Adipose tissue (tissue), 3 donors: ENCODE measurements around the gene TGFBR1. TPM values are rescaled to one million over a fixed set of nuclear protein-coding genes. Genes with fewer than 3 reads are reported as not detected.

Experiments used
- H3K27ac ChIP-seq: one replicate; pipeline ENCODE4 v1.5.1; 2013; ENCODE audit warnings: low read depth, low read length
- WGBS, 3 donors: extraction: QIAGEN DNeasy Blood & Tissue Kit; methylation state at CpG; one replicate each; pipeline ENCODE4 v1.1.7; 2013; 5-methylcytosine and 5-hydroxymethylcytosine counted together
- polyA plus RNA-seq, 3 donors: library from polyadenylated mRNA; stranded (reverse); fragments of 200-250 nt; gene quantifications; one replicate each; pipeline ENCODE4 v1.2.3, GENCODE V29; 2013
- donor health status: healthy with polysubstance abuse.
- donor health status: Bipolar disorder and iron deficiency.
- donor health status: healthy.

The TGFBR1 gene
- polyA plus RNA-seq, 3 donors: 3.7 to 12.1 (median 9.4) TPM

GRCh38 chr9:99146574-99146973 lies 41.7 kb downstream of the TGFBR1 start:
- H3K27ac ChIP-seq: no peak overlapping the region
- WGBS, 3 donors: 73 to 90% (median 78%) methylated on average over 4 of the region's 4 CpGs

GRCh38 chr9:99147177-99147576 lies 42.3 kb downstream of the TGFBR1 start:
- no peak overlapping the region for H3K27ac ChIP-seq

DNA sequence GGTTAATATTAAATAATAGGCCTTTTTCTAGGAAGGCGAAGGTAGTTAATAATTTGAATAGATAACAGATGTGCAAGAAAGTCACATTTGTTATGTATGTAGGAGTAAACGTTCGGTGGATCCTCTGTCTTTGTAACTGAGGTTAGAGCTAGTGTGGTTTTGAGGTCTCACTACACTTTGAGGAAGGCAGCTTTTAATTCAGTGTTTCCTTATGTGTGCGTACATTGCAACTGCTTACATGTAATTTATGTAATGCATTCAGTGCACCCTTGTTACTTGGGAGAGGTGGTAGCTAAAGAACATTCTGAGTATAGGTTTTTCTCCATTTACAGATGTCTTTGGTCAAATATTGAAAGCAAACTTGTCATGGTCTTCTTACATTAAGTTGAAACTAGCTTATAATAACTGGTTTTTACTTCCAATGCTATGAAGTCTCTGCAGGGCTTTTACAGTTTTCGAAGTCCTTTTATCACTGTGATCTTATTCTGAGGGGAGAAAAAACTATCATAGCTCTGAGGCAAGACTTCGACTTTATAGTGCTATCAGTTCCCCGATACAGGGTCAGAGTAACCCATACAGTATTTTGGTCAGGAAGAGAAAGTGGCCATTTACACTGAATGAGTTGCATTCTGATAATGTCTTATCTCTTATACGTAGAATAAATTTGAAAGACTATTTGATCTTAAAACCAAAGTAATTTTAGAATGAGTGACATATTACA lies 45.7 kb downstream of the TGFBR1 start:
- WGBS, 3 donors: 75 to 83% (median 82%) methylated on average over 8 of the region's 8 CpGs
- no peak overlapping the region for H3K27ac ChIP-seq

DNA sequence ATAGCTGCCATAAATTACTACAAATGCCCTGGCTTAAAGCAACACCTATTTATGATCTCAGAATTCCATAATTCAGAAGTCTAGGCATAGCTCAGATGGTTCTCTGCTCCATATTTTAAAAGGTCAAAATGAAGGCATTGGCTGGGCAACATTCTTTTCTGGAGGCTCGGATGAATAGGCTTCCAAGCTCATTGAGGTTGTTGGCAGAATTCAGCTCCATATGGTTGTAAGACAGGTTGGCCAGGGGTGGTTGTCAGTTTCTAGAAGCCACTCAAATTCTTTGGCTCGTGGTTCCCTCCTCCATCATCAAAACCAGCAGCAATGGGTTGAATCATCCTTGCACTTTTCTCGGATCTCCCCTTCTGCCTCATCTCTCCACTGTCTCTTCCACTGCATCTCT lies 49.4 kb downstream of the TGFBR1 start:
- H3K27ac ChIP-seq: no peak overlapping the region
- WGBS, 3 donors: 77 to 86% (median 78%) methylated on average over 3 of the region's 3 CpGs

DNA sequence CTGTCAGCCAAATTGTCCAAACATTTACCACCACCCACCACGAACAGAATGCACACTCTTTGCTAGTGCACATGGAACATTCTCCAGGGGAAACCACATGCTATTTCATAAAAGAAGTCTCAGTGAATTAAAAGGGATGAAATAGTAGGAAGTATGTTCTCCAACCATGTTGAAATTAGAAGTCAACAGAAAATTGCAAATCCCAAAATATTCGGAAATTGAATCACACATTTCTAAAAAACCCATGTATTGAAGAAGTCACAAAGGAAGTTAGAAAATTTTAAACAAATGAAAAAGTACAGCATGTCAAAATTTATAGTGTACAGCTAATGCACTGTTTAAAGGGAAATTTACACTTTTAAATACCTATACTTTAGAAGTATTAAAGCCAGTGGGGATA lies 50.8 kb downstream of the TGFBR1 start:
- 46 to 62% (median 54%) methylated on average over 2 of the region's 2 CpGs for WGBS, 3 donors
- H3K27ac ChIP-seq: no peak overlapping the region

DNA sequence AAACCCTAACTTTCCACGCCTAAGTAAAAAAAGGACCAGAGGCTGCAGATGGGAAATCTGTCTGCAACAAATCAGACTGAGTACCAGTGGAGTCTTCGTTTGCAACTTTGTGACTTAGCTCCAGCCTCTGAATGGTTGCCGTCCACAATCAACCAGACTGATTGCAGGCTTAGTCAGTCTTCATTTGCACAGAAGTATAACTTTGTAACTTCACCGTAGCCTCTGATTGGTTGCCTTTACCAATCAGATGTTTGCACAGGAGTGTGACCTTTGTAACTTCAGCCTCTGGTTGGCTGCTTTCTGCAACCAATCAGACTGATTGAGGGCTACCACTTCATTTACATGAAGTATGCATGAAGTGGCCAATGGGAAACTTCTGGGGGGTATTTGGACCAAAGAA lies 53.7 kb downstream of the TGFBR1 start:
- WGBS, 3 donors: 63 to 76% (median 69%) methylated on average over 4 of the region's 4 CpGs
- H3K27ac ChIP-seq: no peak overlapping the region

DNA sequence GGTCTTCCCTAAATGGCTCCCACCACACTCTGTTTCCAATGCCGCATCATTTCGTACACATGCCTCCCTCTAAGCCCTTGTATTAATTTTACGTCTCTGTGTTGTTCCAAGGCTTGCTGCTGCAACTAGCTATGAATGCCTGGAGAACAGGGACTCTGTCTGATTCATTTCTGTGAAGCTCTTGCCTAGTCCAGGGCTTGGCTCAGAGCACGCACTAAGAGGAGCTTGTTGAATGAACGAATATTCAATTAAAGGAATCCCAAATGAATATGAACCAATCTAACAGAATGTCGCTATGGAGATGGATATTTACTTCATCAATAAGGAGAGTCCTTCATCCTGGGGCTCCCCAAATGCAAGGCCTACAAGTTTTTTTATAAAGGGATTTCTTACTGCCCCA lies 55.3 kb downstream of the TGFBR1 start:
- no peak overlapping the region for H3K27ac ChIP-seq
- 87 to 91% (median 88%) methylated on average over 6 of the region's 6 CpGs for WGBS, 3 donors

- no peak overlapping the region for H3K27ac ChIP-seq
- 32 to 36% (median 33%) methylated on average over 3 of the region's 3 CpGs for WGBS, 3 donors
Measured at GRCh38 chr9:99162759-99163364, 57.9 kb downstream of the TGFBR1 start.

- H3K27ac ChIP-seq: no peak overlapping the region
- 90 to 97% (median 94%) methylated on average over 2 of the region's 2 CpGs for WGBS, 3 donors
Measured at GRCh38 chr9:99166149-99166548, 61.2 kb downstream of the TGFBR1 start.

- 71 to 77% (median 72%) methylated on average over 4 of the region's 4 CpGs for WGBS, 3 donors
Measured at GRCh38 chr9:99167119-99167518, 62.2 kb downstream of the TGFBR1 start.

GRCh38 chr9:99167694-99168093 lies 62.8 kb downstream of the TGFBR1 start:
- H3K27ac ChIP-seq: no peak overlapping the region
- 46 to 66% (median 53%) methylated on average over 3 of the region's 3 CpGs for WGBS, 3 donors

More at GRCh38 chr9:99167119-99167518, 62.2 kb downstream of the TGFBR1 start:
- no peak overlapping the region for H3K27ac ChIP-seq

DNA sequence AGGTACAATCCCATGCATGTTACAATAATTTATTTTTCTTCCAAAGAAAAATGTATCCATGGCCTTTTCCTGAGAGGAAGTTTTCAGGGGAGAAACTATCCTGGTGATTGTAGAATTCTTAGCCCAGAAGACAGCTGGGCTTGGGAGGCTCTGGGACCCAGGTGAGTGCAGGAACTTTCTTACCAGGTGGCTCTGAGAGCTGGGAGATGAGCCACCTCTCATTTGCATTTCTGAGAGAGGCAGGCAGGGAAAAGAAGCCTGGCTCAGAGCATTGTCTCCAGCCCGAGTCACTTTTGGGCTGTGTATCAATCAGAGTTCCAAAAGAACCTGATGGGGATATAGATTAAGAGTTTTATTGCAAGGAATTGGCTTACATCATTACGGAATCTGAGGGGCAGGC lies 64.2 kb downstream of the TGFBR1 start:
- WGBS, 3 donors: 74 to 84% (median 83%) methylated on average over 2 of the region's 2 CpGs
- H3K27ac ChIP-seq: no peak overlapping the region

DNA sequence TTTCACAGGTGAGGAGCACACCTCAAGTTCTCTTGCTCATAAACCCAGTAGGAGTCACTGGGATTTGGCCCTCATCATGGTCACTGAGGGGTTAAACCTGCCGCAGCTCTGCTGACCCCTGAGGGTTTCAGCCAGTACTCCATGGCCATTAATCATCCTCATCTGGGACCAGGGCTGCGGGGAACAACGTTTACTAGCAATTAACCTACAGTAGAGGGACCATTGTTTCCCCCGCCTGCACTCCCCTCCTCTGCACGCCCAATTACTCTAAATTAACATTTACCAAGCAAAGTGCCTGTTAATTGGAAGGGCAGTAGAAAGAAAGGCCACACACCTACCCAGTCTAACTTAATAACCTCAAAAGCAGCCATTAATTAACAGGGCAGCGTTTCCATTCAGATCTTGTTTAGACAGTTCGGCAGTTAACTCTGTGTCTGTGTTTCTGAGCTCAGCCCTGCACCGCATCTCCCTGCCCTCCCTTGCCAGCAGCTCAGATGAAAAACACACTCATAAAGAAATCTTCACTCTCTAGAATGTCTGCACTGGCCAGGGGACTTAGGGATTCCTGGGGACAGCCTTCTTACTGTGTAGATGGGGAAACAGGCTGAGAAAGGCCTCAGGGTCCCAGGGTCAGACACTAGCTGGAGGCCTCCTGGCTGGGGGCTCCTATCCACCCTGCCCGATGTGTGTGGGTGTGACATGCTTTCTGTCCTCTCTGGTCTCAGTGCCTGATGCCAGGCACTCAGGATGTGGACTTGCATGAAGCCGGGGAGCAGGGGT lies 65.3 kb downstream of the TGFBR1 start:
- WGBS, 3 donors: 48 to 59% (median 53%) methylated on average over 10 of the region's 10 CpGs
- no peak overlapping the region for H3K27ac ChIP-seq

DNA sequence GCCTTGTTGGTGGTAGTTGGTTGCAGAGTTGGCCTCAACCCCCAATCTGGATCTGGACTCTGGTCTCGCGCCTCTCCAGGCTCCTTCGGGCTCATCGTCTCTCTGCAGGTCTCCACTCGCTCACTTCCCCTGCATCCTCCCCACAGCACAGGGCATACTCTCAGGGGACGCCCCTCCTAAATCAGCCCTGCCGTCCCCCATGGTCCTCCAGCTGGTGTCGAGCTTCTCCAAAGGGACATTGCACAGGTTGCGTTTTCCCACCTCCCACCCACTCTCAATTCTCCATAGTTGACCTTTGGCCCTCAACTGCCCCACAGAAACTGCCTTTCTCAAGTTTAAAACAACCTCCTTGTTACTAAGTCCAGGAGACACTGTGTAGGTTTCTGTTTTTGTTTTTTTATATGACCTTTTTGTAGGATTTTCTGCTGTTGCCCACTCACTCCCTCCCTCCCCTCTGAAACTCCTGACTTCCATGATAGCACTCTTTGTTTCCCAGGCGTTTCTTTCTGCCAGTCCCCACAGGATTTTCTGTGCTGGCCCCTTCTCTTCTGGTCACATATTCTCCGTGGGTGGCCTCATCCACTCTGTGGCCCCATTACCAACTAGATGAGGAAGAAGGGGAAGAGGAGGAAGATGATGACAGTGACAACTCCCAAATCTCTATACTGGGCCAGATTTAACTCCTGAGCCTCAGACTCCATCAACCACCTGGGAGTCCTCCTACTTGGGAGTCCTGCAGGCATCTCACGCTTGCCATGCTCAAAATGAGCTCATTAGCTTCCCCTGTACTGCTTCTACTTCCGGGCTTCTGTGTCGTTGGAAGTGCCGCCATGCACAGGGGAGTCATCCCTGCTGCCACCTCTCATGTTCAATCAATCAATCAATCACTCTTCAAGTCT lies 66.6 kb downstream of the TGFBR1 start:
- WGBS, 3 donors: 82 to 87% (median 86%) methylated on average over 15 of the region's 15 CpGs
- H3K27ac ChIP-seq: no peak overlapping the region

GRCh38 chr9:99172124-99173091 lies 67.5 kb downstream of the TGFBR1 start:
- WGBS, 3 donors: 68 to 86% (median 83%) methylated on average over 10 of the region's 10 CpGs
- no peak overlapping the region for H3K27ac ChIP-seq

DNA sequence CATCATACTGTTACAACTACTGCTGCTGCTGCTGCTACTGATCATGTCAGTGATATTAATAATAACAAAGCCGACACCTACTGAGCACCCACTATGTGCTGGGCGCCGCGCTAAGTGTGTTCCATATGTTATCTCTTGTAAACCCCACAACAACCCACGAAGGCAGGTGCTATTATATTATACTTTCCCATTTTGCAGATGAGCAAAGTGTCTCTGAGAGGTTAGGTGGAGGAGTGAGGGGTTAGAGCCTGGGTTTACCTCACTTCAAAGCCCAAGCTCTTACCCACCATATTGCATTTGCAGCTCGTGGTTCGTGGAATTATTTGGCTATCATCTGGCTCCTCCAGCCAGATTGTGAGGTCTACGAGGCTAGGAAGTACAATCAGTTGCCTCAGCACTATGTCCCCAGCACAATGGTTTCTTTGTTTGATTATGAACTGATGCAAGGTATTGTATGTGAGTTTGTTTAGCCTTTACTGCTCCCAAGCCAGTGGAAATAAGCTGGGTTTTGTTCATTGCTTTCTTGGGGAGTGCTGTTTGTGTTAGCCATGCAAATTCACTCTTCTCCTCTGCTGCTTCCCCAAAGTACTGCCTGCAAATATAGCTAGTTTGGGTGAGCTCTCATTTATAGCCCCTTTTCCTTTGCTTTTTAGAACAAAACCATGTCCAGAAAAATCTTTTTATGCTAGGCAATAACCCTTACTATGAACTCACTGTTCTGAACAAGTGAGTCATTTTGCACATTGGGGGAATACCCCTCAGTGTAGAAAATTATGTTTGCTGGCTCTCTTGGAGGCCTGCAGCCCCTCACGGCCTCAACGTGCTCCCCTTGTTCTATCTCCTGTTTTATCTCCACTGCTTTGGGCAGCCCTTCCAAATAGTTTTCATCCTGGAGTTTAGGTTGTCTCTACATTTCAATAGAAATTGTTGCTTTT lies 68.9 kb downstream of the TGFBR1 start:
- 77 to 82% (median 78%) methylated on average over 10 of the region's 10 CpGs for WGBS, 3 donors
- no peak overlapping the region for H3K27ac ChIP-seq
